HepG2 (cell line): ENCODE measurements around the gene CDC42BPG. TPM values are rescaled to one million over a fixed set of nuclear protein-coding genes. Genes with fewer than 3 reads are reported as not detected.
A peak's percentile ranks its signal among the peaks of the same experiment; 100 is the strongest.

Source experiments
- FOSL2 ChIP-seq: sonication (generic); formaldehyde crosslinking; IDR thresholded peaks from 2 replicates; pipeline ENCODE4 v1.4.0; 2020; ENCODE audit warnings: missing genetic modification reagents
- FOXA3 ChIP-seq: IDR thresholded peaks from 2 replicates; pipeline ENCODE4 v1.6.1; 2016; ENCODE audit warnings: missing genetic modification reagents, missing compliant biosample characterization
- GABPA ChIP-seq, 2 experiments: IDR thresholded peaks; 2 replicates each; pipeline ENCODE4 v1.6.1; 2011 to 2016; ENCODE audit warnings: low read depth in 2 of 2, low read length in 1 of 2, missing biosample characterization in 1 of 2, missing genetic modification characterization in 1 of 2
- HMG20B ChIP-seq: conservative IDR thresholded peaks from 2 replicates; pipeline ENCODE4 v1.6.1; 2016; ENCODE audit warnings: missing genetic modification reagents, missing compliant biosample characterization
- HNF1A ChIP-seq, 2 experiments: sonication (generic) in 1 of 2; formaldehyde crosslinking in 1 of 2; IDR thresholded peaks; 2 replicates each; pipeline versions ENCODE4 v1.4.0 to v1.6.1; 2016 to 2020; ENCODE audit warnings: borderline replicate concordance in 1 of 2, low read depth in 1 of 2, mild to moderate bottlenecking in 1 of 2, missing genetic modification reagents in 1 of 2
- RARA ChIP-seq: IDR thresholded peaks from 2 replicates; pipeline ENCODE4 v1.6.1; 2016; ENCODE audit warnings: missing genetic modification reagents, missing compliant biosample characterization
- RBFOX2 ChIP-seq: fragments of 200-400 bp; formaldehyde crosslinking; IDR thresholded peaks from 2 replicates; pipeline ENCODE4 v1.6.1; 2017; ENCODE audit warnings: low read depth, mild to moderate bottlenecking, low read length
- RXRB ChIP-seq: IDR thresholded peaks from 2 replicates; pipeline ENCODE4 v1.6.1; 2016; ENCODE audit warnings: borderline replicate concordance, missing genetic modification reagents, missing compliant biosample characterization
- SRSF1 ChIP-seq: fragments of 200-400 bp; formaldehyde crosslinking; optimal IDR thresholded peaks from 2 replicates; pipeline ENCODE3; 2017; ENCODE audit warnings: mild to moderate bottlenecking, low read depth, low read length, moderate library complexity
- TBX2 ChIP-seq: sonication (generic); formaldehyde crosslinking; IDR thresholded peaks from 2 replicates; pipeline ENCODE4 v1.5.0; 2020; ENCODE audit warnings: missing genetic modification reagents, mild to moderate bottlenecking, borderline replicate concordance
- TFE3 ChIP-seq: IDR thresholded peaks from 2 replicates; pipeline ENCODE4 v1.6.1; 2016
- ZNF180 ChIP-seq: sonication (generic); formaldehyde crosslinking; IDR thresholded peaks from 2 replicates; pipeline ENCODE4 v1.4.0; 2020; ENCODE audit warnings: low read depth, missing genetic modification reagents, borderline replicate concordance
- ZNF558 ChIP-seq: sonication (generic); formaldehyde crosslinking; IDR thresholded peaks from 2 replicates; pipeline ENCODE4 v1.9.0; 2022; ENCODE audit warnings: mild to moderate bottlenecking, missing genetic modification reagents, borderline replicate concordance
- ZNF563 ChIP-seq: sonication (generic); formaldehyde crosslinking; IDR thresholded peaks from 2 replicates; pipeline ENCODE4 v1.8.0; 2022; ENCODE audit warnings: mild to moderate bottlenecking, moderate library complexity, missing genetic modification reagents
- ZNF816 ChIP-seq: sonication (generic); formaldehyde crosslinking; IDR thresholded peaks from 2 replicates; pipeline ENCODE4 v1.8.0; 2022; ENCODE audit warnings: missing genetic modification reagents, mild to moderate bottlenecking, borderline replicate concordance
- ZSCAN25 ChIP-seq: sonication (generic); formaldehyde crosslinking; IDR thresholded peaks from 2 replicates; pipeline ENCODE4 v1.8.0; 2022; ENCODE audit warnings: mild to moderate bottlenecking, missing genetic modification reagents
- polyA plus RNA-seq, 8 experiments: library from polyadenylated mRNA; depleted of rRNA in 3 of 8; stranded (reverse) in 7 of 8; unstranded in 1 of 8; fragments of >200 nt; fragmentation: Illumina TruSeq in 4 of 8; extraction: Trizol in 4 of 8; gene quantifications; 2 replicates each; pipeline versions ENCODE4 v1.2.1 to v1.2.3, GENCODE V29; 2011 to 2016; ENCODE audit warnings: low read depth in 4 of 8, missing spikeins in 1 of 8, mixed read lengths in 1 of 8; ENCODE audit not compliant: insufficient read depth in 1 of 8
- total RNA-seq, 5 experiments: library from RNA; depleted of rRNA; stranded (reverse); fragments of >200 nt; fragmentation: Illumina TruSeq; extraction: Trizol; gene quantifications; 2 replicates each; pipeline ENCODE4 v1.2.3, GENCODE V29; 2016; ENCODE audit warnings: low read depth in 1 of 5
- TF ChIP-seq, protein P1 (sequence below): sonication (generic); formaldehyde crosslinking; IDR thresholded peaks from 2 replicates; pipeline ENCODE4 v1.4.0; 2020; ENCODE audit warnings: low read depth, missing genetic modification reagents

CDC42BPG gene
- total and polyA plus RNA-seq, 2 of the 13 experiments (the other 11 are each of a cell fraction or from before 2014, with no cell fraction given) = 0.55 to 1.4 TPM

DNA sequence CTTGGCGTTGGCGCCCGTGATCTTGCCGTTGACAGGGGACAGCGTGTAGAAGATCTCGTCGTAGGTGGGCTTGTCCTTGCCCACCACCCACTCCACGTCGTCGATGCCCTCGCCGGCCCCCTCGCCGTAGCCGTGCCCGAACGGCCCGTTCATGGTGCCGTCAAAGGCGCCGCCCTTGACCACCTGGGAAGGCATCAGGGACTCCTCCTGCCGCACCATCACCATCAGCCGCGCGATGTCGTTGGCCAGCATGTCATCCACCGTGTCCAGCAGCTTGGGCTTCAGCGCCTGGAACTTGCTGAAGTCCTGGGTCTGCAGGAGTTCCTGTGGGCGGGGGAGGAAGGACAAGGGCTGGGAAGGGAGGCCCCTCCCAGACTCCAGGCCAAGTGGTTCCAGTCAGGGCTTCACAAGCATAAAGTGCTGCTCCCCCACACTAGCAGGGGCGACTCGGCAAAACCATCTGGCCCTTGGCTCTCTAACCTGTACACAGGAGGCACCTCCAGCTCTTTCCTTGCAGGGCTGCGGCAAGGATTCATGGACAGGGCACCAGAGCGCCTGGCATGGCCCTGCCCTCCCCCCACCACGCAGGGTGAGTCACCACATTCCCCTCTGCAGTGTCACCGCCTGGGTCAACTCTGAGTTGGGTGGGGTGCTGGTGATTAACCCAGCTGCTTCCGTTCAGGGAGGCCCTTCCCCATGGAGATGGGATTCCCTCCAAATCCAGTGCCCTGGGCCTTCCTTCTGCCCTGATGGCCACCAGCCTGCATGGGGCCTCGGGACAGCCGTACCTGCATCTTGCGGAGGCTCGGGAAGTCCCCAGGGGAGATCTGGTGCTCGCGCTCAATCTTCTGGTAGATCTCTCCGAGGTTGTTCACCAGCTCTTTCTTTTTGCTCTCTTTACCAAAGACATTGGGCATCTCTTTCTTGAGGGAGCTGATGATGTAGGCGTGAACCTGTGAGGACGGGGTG, 10.4 kb upstream of the CDC42BPG start (continued):
- TF ChIP-seq, protein P1, sequence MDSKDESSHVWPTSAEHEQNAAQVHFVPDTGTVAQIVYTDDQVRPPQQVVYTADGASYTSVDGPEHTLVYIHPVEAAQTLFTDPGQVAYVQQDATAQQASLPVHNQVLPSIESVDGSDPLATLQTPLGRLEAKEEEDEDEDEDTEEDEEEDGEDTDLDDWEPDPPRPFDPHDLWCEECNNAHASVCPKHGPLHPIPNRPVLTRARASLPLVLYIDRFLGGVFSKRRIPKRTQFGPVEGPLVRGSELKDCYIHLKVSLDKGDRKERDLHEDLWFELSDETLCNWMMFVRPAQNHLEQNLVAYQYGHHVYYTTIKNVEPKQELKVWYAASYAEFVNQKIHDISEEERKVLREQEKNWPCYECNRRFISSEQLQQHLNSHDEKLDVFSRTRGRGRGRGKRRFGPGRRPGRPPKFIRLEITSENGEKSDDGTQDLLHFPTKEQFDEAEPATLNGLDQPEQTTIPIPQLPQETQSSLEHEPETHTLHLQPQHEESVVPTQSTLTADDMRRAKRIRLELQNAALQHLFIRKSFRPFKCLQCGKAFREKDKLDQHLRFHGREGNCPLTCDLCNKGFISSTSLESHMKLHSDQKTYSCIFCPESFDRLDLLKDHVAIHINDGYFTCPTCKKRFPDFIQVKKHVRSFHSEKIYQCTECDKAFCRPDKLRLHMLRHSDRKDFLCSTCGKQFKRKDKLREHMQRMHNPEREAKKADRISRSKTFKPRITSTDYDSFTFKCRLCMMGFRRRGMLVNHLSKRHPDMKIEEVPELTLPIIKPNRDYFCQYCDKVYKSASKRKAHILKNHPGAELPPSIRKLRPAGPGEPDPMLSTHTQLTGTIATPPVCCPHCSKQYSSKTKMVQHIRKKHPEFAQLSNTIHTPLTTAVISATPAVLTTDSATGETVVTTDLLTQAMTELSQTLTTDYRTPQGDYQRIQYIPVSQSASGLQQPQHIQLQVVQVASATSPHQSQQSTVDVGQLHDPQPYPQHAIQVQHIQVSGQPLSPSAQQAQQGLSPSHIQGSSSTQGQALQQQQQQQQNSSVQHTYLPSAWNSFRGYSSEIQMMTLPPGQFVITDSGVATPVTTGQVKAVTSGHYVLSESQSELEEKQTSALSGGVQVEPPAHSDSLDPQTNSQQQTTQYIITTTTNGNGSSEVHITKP = peak; percentile 69; the same call in 1 of the 2 replicates
- peak; percentile 78 for TF ChIP-seq FOXA3
- TF ChIP-seq RARA (CRISPR knock-in tag) = peak; percentile 92
- peak; percentile 46; the same call in 1 of the 2 replicates for TF ChIP-seq ZNF563 (CRISPR knock-in tag)
- 0 out of 2 replicates have a peak, but pooled peaks have one; percentile 19 for TF ChIP-seq TFE3 (CRISPR knock-in tag)
- TF ChIP-seq ZNF816 = no peak
- no peak for TF ChIP-seq ZNF558 (CRISPR knock-in tag)
- peak; percentile 100 for TF ChIP-seq FOSL2 (CRISPR knock-in tag)
- no peak for TF ChIP-seq GABPA (IDR thresholded peaks at IDR 0.05; ENCODE audit: low read depth, low read length)
- TF ChIP-seq GABPA (CRISPR knock-in tag; IDR thresholded peaks at IDR 0.05; ENCODE audit: low read depth) = peak; percentile 67
- 0 out of 2 replicates have a peak, but pooled peaks have one; percentile 21 for TF ChIP-seq ZSCAN25 (CRISPR knock-in tag)
- 0 out of 2 replicates have a peak, but pooled peaks have one; percentile 35 for TF ChIP-seq RBFOX2
- no peak for TF ChIP-seq ZNF180 (CRISPR knock-in tag)
- peak; percentile 44; the same call in 1 of the 2 replicates for TF ChIP-seq HNF1A (IDR thresholded peaks at IDR 0.05; ENCODE audit: low read depth)
- no peak for TF ChIP-seq HNF1A (CRISPR knock-in tag; IDR thresholded peaks at IDR 0.05; ENCODE audit: borderline replicate concordance)
- TF ChIP-seq HMG20B = peak; percentile 48; the same call in 1 of the 2 replicates
- TF ChIP-seq TBX2 (CRISPR knock-in tag) = 0 out of 2 replicates have a peak, but pooled peaks have one; percentile 27
- peak; percentile 79 for TF ChIP-seq RXRB
- TF ChIP-seq SRSF1 = peak; percentile 16
